ENCODE measurements around the gene ZNF582. TPM values are rescaled to one million over a fixed set of nuclear protein-coding genes. Genes with fewer than 3 reads are reported as not detected.

Gene ZNF582
- total RNA-seq, 1 experiment from 2014 or later = 1.8 TPM

DNA sequence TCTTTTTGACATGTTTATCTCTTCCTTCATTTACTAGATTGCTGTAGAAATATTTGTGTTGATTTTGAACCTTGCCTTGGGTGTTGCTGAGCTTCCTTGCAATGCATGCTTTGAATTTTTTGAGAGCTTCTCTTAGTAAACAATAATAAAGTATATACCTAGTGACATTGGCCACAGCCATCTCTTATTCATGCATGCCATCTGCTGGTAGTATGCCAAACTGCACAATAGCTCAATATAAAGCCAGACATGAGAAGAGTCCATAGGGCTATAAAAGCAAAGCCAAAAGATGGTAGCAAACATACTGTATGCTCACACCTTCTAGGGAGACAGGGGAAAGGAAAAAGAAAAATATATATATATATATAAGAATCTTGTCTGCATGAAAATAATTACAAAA lies 59.8 kb downstream of the ZNF582 start:
- no peak for TF ChIP-seq EZH2 (IDR thresholded peaks at IDR 0.05; ENCODE audit: low read depth)
- TF ChIP-seq, protein P1, sequence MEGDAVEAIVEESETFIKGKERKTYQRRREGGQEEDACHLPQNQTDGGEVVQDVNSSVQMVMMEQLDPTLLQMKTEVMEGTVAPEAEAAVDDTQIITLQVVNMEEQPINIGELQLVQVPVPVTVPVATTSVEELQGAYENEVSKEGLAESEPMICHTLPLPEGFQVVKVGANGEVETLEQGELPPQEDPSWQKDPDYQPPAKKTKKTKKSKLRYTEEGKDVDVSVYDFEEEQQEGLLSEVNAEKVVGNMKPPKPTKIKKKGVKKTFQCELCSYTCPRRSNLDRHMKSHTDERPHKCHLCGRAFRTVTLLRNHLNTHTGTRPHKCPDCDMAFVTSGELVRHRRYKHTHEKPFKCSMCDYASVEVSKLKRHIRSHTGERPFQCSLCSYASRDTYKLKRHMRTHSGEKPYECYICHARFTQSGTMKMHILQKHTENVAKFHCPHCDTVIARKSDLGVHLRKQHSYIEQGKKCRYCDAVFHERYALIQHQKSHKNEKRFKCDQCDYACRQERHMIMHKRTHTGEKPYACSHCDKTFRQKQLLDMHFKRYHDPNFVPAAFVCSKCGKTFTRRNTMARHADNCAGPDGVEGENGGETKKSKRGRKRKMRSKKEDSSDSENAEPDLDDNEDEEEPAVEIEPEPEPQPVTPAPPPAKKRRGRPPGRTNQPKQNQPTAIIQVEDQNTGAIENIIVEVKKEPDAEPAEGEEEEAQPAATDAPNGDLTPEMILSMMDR (conservative IDR thresholded peaks at IDR 0.05) = peak; percentile 95
- ChIA-PET CTCF (interaction anchor here (0.5 to 1.8 kb wide), 22 partner anchors 12 to 701 kb away, joined by 3 to 87 read pairs (median 4); partner anchors contain the start of gene ZNF444), POLR2A (ENCODE audit: unreplicated experiment) (interaction anchor here (0.6 to 0.7 kb wide), 3 partner anchors 74 to 1903 kb away, joined by 4 to 15 read pairs (median 11); no protein-coding TSS in a partner anchor)
- Histone ChIP-seq H3K4me2 (no peak overlapping the region), H3K9me3 (ENCODE audit: insufficient read depth, low read depth) (no peaks in the 10 kb centered on the region), H3K4me3 (no peak overlapping the region), H3K4me1 (replicated peaks; ENCODE audit: insufficient read depth) (no peaks in the 10 kb centered on the region), H4K20me1 (ENCODE audit: insufficient read depth) (no peaks in the 10 kb centered on the region), H3F3A (ENCODE audit: insufficient read depth, low read depth) (no peaks in the 10 kb centered on the region), H3K9me2 (ENCODE audit: insufficient read depth) (no peaks in the 10 kb centered on the region), H3K36me3 (ENCODE audit: low read depth) (no peaks in the 10 kb centered on the region), H3K27me3 (ENCODE audit: insufficient read depth, low read depth) (peaks cover 41% of the 10 kb centered on the region), H3K79me2 (ENCODE audit: low read depth) (no peaks in the 10 kb centered on the region), H3K27ac (no peak overlapping the region), H2AFZ (no peak overlapping the region)
- BruUV-seq (replicated peaks) = no TSS peak
- DNase-seq = peak; percentile 61 to 66
- intact Hi-C loops (cut with micrococcal nuclease; ENCODE audit: unreplicated experiment) = loop anchor here (1.0 to 5.0 kb wide), 6 partner anchors 79 to 1681 kb away; no protein-coding TSS in a partner anchor

Other genes starting within 250 kb of the ZNF582 start
- not detected in 2 replicates for gene GALP, start 217.5 kb downstream of the ZNF582 start, total RNA-seq (2021)
- not detected in 2 replicates for gene ZSCAN5B, start 195.8 kb downstream of the ZNF582 start, total RNA-seq (2021)
- gene ZSCAN5C, start 191.3 kb downstream of the ZNF582 start, total RNA-seq (2021) = not detected in 2 replicates
- gene EDDM13, start 120.8 kb downstream of the ZNF582 start, total RNA-seq (2021) = not detected in 2 replicates
- 20.5 and 23.6 TPM in 2 replicates for gene ZSCAN5A, start 78.7 kb downstream of the ZNF582 start, total RNA-seq (2021)
- gene ZNF583, start 10.8 kb upstream of the ZNF582 start, total RNA-seq (2021) = 2.5 and 3.1 TPM in 2 replicates
- gene ZNF667, start 83.8 kb upstream of the ZNF582 start, total RNA-seq (2021) = not detected in 2 replicates
- 0.57 and 0.78 TPM in 2 replicates for gene ZNF471, start 114.3 kb upstream of the ZNF582 start, total RNA-seq (2021)
- 2.8 and 3.2 TPM in 2 replicates for gene ZFP28, start 145.4 kb upstream of the ZNF582 start, total RNA-seq (2021)
- 1.2 and 1.7 TPM in 2 replicates for gene ZNF470, start 173.9 kb upstream of the ZNF582 start, total RNA-seq (2021)
- gene ZNF71, start 201.8 kb upstream of the ZNF582 start, total RNA-seq (2021) = 7.1 and 7.2 TPM in 2 replicates
- gene SMIM17, start 249.6 kb upstream of the ZNF582 start, total RNA-seq (2021) = 0.33 TPM in 1 of 2 replicates, not detected in the other